Raji (cell line): ENCODE results near the gene CPTP.

Experiments used
- POLR2A ChIP-seq: IDR thresholded peaks from 2 replicates; pipeline ENCODE4 v1.6.1; 2011; ENCODE audit warnings: low read depth, low read length, control low read depth; ENCODE audit not compliant: insufficient read depth

Gene CPTP

DNA sequence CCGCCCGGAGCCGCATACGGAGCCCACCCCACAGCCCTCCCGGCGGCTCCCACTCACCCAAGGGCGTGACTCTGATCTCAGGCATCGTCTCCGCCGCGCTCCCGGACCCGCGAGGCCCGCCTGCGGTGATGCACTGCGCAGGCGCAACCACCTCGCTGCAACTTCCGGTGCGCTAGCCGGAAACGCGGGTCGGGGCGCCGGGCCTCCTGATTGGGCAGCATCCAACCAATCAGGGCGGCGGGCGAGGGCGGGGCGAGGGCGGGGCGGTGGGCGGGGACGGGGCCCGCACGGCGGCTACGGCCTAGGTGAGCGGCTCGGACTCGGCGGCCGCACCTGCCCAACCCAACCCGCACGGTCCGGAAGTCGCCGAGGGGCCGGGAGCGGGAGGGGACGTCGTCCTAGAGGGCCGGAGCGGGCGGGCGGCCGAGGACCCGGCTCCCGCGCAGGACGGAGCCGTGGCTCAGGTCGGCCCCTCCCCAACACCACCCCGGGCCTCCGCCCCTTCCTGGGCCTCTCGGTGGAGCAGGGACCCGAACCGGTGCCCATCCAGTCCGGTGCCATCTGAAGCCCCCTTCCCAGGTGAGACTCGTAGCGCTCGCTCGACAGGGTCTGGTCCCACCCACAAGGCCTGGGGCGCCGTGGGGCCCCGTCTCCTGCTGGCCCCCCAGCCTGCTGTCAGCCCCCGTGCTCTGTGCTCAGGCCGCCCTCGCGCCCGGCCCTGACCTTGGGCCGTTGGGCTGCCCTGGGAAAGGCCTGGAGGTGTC lies at the start of gene CPTP, which contains the start of gene INTS11:
Gene CPTP, plus strand, starts transcription at position 279 of the 764 bp plus-strand sequence. CDS start 2,109 bp downstream, outside the sequence.
Gene INTS11, minus strand, starts transcription at position 137 of the 764 bp plus-strand sequence. Its CDS starts 52 bp downstream, at position 85.
- TF ChIP-seq POLR2A: peak; percentile 95

DNA sequence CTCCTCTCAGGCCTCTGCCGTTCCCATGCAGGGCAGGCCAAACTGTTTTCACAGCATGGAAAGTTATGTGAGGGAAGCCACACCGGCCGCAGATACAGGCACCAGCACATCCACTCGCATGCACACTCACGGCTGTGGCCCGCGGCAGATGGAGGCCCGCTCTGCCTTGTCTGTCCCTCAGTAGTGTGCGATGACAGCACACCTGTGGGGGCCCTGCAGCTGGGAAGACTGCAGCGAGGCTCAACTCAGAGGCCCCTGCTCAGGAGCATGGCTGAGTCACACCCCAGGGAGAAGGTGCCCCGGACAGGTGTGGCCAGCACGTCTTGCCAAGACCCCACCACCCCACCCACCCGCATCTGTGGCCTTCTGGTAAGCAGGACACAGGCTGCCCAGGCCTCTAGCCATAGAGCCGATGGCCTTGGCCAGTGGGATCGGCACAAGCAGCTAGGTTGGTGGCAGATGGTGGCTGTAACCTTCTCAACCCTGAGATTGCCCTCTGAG lies 49.6 kb upstream of the CPTP start:
- no peak for TF ChIP-seq POLR2A

- no peak for TF ChIP-seq POLR2A
Observed at GRCh38 chr1:1275836-1276235, 48.8 kb upstream of the CPTP start.

- no peak for TF ChIP-seq POLR2A
Observed at GRCh38 chr1:1278620-1279019, 46.0 kb upstream of the CPTP start.

- TF ChIP-seq POLR2A: no peak
Observed at GRCh38 chr1:1279028-1279427, 45.6 kb upstream of the CPTP start.

- TF ChIP-seq POLR2A: no peak
Observed at GRCh38 chr1:1280782-1281481, 43.7 kb upstream of the CPTP start.

- no peak for TF ChIP-seq POLR2A
Observed at GRCh38 chr1:1281533-1282321, 42.9 kb upstream of the CPTP start.

GRCh38 chr1:1282998-1283397 lies 41.6 kb upstream of the CPTP start:
- TF ChIP-seq POLR2A: 0 out of 2 replicates have a peak, but pooled peaks have one; percentile 3

DNA sequence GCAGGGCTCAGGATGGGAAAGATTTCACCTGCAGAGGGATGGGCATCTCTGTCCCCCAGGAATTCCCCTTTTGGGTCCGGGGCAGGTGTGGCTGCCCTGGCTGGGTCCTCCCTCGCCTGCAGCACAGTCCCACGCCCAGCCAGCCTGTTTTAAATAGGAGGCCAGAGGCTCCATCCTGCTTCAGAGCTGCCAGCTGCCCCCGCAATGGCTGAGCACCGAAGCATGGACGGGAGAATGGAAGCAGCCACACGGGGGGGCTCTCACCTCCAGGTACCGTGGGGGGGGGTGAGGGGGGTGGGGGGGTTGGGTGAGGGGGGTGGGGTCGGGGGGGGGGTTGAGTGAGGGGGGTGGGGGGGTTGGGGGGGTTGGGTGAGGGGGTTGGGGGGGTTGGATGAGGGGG lies 40.8 kb upstream of the CPTP start:
- TF ChIP-seq POLR2A: no peak

DNA sequence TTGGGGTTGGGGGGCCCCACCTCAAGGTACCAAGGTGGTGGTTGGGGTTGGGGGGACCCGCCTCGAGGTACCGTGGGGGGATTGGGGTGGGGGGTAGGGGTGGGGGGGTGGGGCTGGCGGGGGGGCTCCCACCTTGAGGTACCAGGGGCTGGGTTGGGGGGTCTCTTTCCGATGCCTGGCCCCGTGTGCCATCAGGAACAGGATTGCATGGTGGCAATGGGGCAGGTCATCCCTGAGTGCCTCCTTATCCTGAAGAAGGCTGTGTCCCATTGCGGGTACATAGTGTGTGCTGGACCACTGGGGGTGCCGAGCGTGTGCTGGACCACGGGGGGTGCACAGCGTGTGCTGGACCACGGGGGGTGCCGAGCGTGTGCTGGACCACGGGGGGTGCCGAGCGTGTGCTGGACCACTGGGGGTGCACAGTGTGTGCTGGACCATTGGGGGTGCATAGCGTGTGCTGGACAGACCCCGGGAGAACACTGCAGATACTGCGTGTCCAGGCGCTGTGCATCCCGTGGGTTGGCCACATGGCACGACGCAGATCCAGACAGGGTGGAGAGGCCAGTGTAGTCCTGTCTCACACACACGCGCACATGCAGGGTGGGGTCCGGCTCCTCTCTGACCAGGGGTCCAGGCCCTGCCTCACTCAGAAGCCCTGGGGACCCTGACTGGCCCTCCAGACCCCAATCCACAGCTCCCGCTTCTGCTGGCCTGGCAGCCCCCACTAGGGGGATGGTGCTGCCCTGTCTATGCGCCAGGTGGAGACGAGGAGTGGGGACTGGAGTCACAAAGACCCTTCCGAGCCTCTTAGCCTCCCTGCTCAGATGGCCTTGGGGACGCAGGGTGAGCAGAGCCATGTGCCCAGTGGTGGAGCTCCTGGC lies 40.1 kb upstream of the CPTP start:
- no peak for TF ChIP-seq POLR2A

DNA sequence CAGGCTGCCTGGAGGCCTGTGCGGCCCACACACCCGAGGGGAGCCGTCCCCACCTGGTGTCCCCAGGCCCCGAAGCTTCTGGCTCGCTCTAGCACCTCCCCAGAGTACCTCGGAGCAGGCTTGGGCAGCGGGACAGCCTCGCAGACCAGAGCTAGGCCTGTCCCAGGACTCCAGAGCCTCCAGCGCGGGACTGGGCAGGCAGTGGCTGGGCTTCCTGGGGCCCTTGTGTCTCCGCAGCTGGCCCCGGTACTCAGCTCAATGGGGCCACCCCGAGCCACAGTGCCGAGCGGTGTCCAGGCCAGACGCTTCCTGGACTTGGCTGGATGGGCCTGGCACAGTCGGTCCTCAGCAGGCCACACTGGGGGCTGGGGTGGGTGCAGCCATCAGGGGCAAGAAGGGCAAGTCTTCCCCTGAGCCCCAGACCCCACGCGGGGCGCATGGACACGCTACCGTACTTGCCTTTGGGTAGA lies 39.5 kb upstream of the CPTP start:
- no peak for TF ChIP-seq POLR2A

- TF ChIP-seq POLR2A: no peak
Observed at GRCh38 chr1:1285611-1286311, 38.8 kb upstream of the CPTP start.
